ENCODE measurements around the gene PSMA7.

The PSMA7 gene

DNA sequence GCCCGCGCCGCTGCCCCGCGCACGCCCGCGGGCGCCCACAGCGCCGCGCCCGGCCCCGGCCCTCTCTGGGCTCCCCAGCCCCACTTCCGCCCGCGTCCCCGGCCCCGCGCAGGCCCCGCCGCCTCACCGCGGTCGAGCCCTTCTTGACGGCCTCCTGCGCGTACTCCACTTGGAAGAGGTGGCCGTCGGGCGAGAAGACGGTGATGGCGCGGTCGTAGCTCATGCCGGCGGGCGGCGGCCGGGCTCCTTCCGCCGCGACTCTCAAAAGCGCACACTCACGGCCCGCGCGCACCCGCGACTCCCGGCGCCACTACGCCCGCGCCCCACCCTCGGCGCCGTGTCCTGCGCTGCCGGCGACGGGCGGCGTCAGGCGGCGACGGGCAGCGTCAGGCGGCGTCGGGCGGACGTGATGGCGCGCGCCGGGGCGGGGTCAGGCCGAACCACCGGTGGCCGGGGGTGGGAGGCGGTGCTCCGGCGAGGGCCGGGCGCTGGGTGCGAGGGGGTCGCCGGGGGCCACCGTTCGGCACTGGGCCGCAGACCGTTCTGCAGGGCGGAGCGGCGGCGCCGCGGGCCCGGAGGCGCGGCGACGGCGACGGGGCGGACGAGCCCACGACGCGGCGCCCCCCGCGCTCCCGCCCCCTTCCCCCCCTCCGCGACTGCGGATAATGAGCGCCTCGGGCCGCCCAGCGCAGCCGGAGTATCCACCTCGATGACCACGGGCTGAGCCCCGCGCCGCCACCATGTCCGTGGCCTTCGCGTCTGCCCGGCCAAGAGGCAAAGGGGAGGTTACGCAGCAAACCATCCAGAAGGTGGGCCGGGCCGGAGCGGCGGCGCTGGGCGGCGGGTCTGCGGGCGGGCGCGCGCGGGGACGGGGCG lies at the start of gene PSMA7, which contains the start of gene SS18L1:
Gene PSMA7, minus strand, starts transcription at position 314 of the 876 bp plus-strand sequence. Its CDS starts 91 bp downstream, at position 223.
Gene SS18L1, plus strand, starts transcription at position 689 of the 876 bp plus-strand sequence. Its CDS starts 52 bp downstream, at position 741.
- peak; percentile 77 to 84 for DNase-seq

DNA sequence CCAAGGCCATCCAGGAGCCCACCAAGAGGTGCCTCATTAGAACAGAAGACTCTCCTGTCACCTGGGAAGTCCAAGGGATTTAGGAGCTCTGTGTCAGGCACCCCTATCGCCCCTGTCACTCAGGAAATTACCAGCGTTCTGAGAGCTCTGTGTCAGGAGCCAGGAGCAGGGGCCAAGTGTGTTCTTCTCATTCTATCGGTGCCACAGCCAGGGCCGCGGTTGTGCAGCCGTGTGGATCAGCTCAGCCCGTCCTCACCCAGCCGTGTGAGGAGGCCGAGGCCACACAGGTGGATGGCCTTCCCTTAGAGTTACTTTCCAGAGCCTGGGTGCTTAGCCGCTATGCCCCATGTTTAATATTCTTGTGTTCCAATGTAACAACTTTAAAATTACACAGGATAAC lies 49.4 kb upstream of the PSMA7 start:
- no peak for DNase-seq

DNA sequence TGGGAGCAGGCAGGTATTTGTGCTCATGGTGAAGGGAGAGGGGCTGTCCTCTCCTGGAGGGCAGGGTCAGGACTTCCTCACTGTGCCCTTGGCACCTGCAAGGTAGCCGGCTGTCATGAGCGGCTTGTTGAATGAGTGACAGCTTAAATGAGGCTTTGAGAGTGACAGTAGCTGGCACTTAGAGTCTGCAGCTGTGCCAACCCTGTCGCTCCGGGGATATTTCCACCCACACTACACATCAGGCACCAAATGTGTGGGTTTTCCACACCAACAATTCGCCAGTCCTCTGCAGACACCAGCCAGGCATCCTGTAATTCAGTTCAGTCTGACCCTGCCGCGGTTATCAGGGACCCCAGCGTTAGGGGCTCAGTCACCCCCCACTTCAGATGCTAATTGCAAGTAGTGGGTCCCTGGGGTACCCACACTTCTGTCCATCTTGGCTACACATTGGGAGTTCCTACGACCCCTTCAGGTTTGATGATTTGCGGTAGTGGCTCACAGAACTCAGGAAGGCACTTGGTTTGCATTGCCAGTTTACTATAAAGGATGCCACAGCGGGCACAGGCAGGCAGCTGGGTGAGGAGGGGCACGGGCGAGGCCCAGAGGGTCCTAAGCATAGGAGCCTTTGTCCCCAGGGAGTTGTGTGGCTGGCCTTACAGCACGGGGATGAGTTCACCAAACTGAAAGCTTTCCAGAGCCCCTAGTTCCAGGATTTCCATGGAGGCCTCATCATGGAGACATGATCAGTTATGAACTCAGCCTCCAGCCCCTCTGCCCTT lies 48.8 kb upstream of the PSMA7 start:
- no peak for DNase-seq

DNA sequence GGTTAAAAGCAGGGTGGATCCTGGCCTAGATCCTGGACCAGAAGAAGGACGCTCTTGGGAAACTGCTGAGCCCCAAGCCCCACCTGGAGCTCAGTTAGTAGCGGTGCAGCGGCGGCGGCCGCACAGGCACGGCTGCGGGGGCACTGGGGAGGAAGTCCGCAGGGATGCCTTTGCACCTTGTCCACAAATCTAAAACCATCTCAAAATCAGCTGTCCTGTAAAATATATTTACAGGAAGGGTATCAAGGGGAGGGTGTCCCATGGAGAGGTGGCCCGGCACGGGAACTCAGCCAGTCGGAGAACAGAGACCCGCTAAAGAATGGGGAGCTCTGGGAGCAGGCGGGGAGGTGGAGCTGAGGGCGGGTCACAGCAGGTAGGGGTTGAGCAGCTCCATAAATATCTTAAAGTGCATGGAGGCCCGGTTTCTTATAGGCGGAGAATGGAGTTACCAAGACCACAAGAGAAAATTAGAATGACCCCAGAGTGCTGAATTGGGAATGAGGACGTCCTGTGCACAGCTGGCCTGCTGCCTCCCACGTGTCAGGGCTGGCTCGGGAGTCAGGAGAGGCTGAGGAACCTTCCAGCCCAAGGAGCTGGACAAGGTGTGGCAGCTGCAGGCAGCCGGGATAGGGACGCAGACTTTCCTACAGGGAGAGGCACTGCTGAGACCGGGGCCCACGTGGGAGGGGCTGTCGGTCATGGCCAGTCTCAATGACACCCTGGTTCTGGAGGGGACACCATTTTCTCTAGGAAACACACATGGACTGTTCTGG lies 47.6 kb upstream of the PSMA7 start:
- no peak for DNase-seq

DNA sequence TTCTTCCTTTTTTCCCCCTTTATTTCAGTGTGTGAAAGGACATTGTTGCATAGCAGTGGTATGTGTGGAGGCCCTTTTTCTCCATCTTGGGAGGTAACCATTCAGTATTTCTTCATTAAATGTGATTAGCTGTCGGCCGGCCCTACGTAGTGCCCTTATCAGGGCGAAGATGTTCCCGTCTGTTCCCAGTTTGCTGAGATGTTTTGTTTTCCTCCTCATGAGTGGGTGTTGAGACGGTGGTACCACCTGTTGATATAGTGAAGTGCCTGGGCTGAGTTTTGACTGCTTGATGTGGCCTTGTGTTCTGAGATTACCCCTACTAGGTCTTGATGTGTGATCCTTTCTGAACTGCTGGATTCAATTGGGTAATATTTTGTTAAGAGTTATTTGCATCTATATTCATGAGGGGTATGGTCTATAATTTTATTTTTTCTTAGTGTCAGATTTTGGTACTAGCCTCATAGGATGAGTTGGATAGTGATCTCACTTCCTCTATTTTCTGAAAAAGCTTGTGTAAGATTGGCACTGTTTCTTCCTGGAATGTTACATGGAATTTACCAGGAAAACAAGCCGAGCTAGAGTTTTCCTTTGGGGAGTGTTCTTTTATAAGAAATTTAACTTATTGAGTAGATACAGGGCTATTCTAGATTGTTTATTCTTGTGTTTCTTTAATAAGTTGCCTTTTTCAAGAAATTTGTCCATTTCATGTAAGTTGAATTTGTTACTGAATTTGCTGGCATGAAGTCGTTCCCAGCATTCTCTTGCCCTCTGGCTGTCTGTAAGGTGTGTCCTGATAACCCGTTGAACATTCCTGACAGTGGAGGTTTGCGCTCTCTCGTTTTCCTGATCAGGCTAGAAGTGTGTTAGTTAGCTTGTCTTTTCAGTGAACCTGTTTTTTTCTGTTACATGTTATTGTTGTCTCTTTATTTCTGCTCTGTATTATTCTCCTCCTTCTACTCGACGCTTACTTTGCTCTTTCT lies 44.0 kb upstream of the PSMA7 start:
- DNase-seq = peak in 1 of 2 experiments; percentile 24

DNA sequence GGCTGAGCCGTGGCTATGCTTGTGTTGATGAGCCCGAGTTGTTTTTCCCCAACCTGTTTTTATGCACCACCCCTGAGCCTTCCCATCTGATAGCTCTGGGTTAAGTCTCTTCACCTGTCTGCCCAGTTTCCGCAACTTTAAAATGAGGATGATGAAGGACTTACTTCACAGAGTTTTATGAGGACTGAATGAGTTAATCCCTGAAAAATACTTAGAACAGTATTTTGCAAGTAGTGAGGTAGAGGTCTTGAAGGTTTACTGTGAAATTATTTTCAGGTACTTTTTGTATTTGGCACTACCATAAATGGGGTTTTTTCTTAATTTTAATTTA lies 42.9 kb upstream of the PSMA7 start:
- DNase-seq = no peak

DNA sequence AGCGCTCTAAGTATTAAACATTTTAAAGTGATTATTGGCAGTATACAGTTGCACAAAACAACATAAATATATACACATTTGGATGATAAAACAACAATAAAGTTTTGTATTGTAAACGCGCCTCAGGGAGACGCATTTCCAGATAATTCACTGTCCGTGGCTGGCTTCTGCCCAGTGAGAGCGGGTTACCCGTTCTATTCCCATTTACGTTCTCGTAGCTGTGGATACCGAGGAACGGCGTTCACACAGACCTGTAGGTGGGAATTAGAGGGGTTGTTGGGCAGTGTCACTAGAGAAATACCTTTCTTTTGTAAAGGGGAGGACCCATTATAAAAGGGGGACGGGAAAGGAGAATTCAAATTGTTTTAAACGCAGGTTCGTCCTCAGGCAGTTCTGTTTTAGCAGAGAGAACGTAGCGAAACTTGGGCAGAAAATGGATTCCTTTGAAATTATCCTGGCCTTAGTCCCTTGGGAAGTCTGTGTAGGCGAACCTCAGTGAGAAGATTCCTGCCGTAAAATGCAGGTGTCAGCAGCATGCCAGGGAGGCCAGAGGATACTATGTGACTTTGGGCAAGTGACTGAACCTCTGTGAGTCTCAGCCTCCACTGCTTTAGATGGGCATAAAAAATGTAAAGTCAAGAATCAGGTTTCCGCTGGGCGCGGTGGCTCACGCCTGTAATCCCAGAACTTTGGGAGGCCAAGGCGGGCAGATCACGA lies 40.4 kb upstream of the PSMA7 start:
- DNase-seq = peak in 1 of 2 experiments; percentile 26

DNA sequence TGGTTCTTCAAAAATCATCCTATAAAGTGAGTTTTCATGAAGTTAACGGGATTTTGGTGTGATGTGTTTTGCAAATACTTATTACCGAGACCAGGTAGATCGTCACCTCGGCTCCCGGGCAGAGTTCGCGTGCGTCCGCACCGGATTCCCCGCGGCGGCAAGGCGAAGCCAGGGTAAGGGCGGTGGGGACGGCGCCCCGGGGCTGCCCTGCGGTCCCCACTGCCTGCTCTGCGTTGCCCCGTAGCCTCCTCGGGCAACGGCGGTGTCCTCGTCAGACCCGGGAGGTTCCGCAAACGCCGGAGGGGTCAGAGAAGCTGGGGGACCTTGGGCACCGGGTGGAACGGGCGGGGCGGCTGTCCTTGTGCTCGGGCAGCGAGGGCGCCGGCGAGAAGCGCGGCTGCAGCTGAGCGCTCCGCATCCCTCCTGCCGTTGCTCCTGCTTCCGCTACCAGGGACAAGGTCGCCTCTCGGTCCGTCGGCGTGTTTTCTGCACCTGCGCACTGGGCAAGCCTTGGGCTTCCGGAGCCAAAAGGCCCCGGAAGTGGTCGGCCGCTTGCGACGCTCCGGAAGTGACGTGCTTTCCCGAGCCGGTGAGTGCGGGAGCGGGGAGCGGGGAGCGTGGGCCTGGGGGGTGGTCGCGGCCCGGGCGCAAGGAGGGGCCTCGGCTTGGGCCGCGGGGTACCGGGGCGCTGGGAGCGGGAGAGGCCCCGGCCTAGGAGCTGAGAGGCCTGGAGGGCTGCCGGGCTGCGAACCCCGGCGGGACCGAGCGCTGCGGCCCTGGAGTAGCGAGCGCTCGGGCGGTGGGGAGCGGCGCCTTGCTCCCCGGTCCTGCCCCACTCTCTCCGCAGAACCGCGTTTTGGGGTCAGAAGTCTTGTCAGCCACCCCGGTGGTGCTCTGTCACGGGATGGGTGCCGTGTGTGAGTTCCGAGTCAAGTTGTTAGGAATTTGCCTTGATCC lies 39.6 kb upstream of the PSMA7 start, which contains the start of gene MTG2:
Gene MTG2, plus strand, starts transcription at position 560 of the 957 bp plus-strand sequence. CDS start 10,393 bp downstream, outside the sequence.
- peak; percentile 93 to 94 for DNase-seq

DNA sequence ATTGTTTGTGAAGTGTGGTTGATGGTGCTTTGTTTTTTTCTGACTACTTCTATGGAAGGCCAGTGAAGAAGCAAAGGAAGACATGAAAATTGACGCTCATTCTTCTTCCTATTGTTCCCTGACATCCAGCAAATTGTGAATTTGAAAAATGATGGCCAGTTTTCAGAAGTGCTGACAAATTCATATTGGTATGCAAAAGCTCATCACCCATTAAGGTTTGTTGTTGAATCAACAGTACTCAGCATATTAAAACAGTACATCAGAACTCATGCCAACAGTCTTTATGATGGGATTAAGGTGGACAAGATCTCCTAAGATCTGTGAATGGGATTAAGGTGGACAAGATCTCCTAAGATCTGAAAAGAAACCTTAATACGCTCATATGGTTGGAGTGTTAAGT lies 38.6 kb upstream of the PSMA7 start:
- no peak for DNase-seq

DNA sequence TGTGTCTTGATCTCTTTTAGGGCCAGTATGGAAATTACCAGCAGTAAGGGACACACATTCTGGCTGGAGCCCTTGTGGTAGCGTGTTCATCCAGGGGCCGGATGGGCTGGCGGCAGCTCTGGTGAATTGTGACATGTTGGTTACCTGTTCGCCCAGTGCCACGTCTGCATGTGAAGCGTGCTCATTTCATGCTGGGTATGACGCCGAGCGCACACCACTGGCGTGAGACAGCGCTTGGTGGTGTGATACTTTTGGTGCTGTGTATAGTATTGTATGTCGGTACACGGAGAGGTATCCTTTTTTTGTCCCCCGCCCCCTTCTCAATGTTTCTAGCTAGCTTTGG lies 35.9 kb upstream of the PSMA7 start:
- DNase-seq = no peak

DNA sequence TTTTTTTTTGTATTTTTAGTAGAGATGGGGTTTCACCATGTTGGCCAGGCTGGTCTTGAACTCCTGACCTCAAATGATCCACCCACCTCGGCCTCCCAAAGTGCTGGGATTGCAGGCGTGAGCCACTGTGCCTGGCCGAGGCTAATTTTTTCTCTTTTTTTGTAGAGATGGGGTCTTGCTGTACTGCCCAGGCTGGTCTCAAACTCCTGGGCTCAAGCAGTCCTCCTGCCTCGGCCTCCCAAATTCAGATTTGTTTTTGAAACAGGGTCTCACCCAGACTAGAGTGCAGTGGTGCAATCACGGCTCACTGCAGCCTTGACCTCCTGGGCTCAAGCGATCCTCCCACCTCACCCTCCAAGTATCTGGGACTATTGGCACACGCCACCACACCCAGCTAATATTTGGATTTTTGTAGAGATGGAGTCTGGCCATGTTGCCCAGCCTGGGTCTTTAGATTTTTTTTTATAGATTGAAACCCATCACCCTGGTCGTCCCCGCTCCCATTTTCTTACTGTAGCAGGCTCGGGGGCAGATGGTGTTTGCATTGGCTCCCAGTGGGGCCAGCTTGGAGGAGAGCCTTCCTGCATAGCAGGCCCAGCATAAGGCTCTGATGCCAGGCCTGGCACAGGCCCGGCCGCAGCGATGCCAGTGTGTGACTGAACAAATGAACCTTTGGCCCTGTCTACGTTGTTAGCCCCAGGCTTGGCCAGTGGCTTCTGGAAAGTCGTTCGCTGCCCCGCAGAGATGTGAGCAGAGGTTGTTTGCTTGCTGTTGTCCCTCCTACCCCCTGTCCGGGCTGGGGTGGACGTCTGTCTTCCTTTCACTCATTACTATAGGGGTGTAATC lies 35.3 kb upstream of the PSMA7 start:
- DNase-seq = no peak

DNA sequence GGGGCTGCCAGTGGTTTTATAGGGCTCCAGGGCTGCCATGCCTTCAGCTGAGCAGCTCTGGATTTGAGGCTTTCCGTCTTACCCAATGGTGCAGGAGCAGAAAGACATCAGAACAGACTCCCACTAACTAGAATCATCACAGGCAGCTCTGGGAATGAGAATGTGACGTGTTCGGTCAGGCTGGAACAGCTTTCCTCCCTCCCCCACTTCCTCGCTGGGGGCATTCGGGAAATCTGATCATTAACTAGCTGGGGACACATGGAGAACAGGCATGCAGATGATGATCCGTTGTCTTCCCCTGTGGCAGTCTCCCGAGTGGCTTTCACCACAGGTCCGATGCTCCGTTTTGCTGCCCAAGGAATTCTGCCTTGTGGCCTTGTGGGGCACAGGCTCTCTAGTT lies 34.1 kb upstream of the PSMA7 start:
- no peak for DNase-seq

DNA sequence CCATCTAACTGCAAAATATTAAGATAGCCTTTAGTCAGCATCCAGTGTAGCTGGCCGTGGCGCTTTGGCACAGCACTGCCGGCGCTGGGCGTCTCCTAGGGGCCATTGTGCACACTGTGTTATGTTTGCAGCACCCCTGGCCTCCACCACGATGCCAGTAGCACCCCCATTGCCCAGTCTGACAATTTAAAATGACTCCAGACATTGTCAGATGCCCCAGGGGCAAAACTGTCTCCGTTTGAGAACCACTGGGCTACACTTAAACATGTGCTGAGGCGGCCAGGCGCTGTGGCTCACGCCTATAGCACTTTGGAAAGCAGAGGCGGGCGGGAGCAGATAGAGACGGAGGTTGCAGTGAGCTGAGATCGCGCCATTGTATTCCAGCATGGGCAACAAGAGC lies 33.7 kb upstream of the PSMA7 start:
- DNase-seq = no peak

DNA sequence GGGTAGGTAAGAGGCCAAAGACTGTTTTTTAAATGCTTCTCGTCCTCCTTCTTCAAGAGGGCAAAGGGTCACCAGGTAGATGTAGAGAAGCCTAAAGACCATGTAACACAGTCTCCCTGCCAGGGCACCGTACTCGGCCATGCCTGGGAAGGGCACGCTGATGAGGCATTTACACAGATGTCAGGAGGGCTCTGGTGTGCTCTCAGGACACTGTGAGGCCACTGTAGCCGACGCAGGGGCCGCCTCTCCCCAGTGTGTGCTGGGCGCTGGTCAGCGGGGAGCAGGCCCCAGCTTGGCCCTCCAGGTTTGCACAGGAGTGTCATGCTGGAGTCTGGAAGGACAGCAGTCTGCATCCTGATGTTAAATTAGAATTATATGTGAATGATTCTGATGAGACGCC lies 32.5 kb upstream of the PSMA7 start:
- DNase-seq = no peak

DNA sequence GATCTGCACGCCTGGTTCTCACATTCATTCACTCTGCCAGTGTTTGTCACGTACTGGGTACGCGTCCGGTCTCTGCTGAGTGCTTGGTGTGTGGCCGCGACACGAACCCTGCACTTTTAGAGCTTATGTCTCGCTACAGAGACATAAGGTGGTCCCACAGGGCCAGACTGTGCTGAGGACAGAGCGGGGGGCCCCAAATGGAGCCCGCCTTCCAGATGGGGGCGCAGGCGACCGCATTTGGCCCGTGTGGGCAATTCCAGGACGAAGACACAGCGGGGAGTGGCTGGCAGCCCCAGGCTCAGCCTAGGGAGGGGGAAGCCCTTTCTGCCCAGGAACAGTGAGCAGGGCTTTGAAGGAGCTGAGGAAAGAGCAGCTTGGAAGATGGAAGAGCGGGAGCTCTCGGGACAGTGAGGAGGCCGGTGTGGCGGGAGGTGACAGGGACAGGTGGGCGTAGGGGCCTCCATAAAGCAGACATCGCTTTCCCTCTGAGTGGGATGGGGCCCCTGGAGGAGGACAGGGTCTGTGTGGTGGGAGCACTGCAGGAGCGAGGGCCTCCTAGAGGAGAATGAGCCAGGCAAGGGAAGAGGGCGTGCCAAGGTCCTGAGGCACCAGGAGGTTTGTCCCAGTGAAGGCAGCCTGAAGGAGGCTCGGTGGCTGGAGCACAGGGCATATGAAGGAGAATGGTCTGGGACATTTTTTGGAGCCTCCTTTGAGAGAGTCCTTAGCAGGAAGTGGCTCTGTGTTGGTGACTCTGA lies 31.9 kb upstream of the PSMA7 start:
- DNase-seq = no peak

DNA sequence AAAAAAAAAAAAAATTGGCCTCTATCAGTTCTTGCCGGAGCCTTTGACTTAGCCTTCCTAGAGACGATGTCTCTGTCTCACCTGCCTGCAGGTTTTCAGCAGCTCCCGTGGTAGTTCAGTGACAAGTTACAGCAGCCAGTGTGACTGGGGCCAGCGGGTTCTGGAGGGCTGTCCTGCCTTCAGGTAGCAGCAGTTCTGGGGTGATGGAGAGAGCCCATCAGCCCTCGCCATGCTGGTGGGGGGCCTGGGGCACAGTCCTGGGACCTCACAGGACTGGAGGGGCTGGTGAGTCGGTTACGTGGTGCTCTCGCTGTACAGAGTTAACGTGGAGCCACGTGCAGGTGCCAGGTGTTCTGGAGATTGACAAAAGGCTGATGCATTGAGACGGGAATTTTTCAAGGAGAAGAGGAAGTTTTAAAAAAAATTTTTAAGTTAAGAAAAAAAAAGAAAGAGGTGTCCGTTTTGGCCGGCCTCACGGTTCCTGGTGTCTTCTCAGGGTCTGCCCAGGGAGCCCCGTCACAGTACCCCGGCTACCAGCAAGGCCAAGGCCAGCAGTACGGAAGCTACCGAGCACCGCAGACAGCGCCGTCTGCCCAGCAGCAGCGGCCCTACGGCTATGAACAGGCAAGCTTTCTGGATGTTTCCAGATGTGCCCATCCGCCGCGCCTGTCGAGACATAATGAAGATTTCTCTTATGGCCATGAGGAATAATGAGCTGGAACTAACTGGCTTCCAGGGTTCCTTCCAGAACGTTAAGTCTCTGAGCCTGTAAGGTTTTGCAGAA lies 31.0 kb upstream of the PSMA7 start:
- no peak for DNase-seq

DNA sequence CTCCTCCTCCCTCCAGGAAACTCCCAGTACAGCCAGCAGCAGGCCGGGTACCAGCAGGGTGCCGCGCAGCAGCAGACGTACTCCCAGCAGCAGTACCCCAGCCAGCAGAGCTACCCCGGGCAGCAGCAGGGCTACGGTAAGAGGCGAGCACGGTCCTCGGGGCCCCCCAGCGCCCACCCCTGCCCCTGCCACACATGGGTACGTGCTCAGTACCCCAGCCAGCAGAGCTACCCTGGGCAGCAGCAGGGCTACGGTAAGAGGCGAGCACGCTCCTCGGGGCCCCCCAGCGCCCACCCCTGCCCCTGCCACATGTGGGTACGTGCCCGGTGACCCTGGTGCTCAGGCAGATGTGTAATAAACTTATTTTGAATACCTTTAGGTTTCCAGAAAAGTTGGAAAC lies 29.5 kb upstream of the PSMA7 start:
- no peak for DNase-seq
